H1 (cell line): ENCODE data around the gene CTCF. TPM values are rescaled to one million over a fixed set of nuclear protein-coding genes. Genes with fewer than 3 reads are reported as not detected.

Source experiments
- CTCF ChIA-PET: fragments of 300-600 bp; sonication (Branson Sonifier 250); formaldehyde crosslinking; loops from one replicate; lab custom pipeline; 2021; ENCODE audit not compliant: partially characterized antibody; lab: Charles Lee
- POLR2A ChIA-PET: fragments of 300-600 bp; sonication (Branson Sonifier 250); formaldehyde crosslinking; loops from one replicate; lab custom pipeline; 2021; ENCODE audit warnings: inconsistent platforms; ENCODE audit not compliant: partially characterized antibody; lab: Charles Lee
- DNase-seq, 2 experiments: peaks; one replicate each; pipeline versions ENCODE4 v3.0.0 to v3.0.0-alpha.2; 2010 to 2022; ENCODE audit warnings: low spot score in 2 of 2, low read depth in 1 of 2, mixed read lengths in 1 of 2
- FAIRE-seq: peaks from 2 replicates; lab custom pipeline; 2011; peaks lifted over from hg19 to GRCh38; lab: Jason Lieb, UNC
- H2AFZ ChIP-seq: 2 replicates; pipeline ENCODE4 v1.8.1; 2012; ENCODE audit warnings: low read length, inconsistent platforms
- H2AK5ac ChIP-seq: 2 replicates; pipeline ENCODE4 v1.6.1; 2013; ENCODE audit warnings: low read depth, low read length
- H2BK120ac ChIP-seq: replicated peaks from 2 replicates; pipeline ENCODE3; 2013; ENCODE audit warnings: low read depth, low read length, inconsistent platforms
- H2BK12ac ChIP-seq: 2 replicates; pipeline ENCODE4 v1.6.1; 2013; ENCODE audit warnings: low read depth, low read length
- H2BK15ac ChIP-seq: 2 replicates; pipeline ENCODE4 v1.6.1; 2013; ENCODE audit warnings: low read length
- H2BK20ac ChIP-seq: 2 replicates; pipeline ENCODE4 v1.6.1; 2013; ENCODE audit warnings: low read length
- H2BK5ac ChIP-seq: 2 replicates; pipeline ENCODE4 v1.6.1; 2013; ENCODE audit warnings: low read depth, low read length
- H3K14ac ChIP-seq: 2 replicates; pipeline ENCODE4 v1.6.1; 2013; ENCODE audit warnings: inconsistent platforms; ENCODE audit not compliant: insufficient read length
- H3K18ac ChIP-seq: 2 replicates; pipeline ENCODE4 v1.6.1; 2013; ENCODE audit warnings: low read length; ENCODE audit errors: extremely low read depth
- H3K23ac ChIP-seq: 2 replicates; pipeline ENCODE4 v1.6.1; 2013; ENCODE audit warnings: inconsistent platforms; ENCODE audit not compliant: insufficient read length
- H3K23me2 ChIP-seq: 2 replicates; pipeline ENCODE4 v1.6.1; 2013; ENCODE audit warnings: low read depth, low read length
- H3K27ac ChIP-seq: 2 replicates; pipeline ENCODE4 v1.6.1; 2011; ENCODE audit warnings: low read depth, low read length, inconsistent platforms
- H3K27me3 ChIP-seq, 4 experiments: replicated peaks in 1 of 4; 1 replicate in 1 of 4; 2 replicates in 3 of 4; pipeline versions ENCODE4 v1.6.1 to v1.8.1; 2011 to 2013; ENCODE audit warnings: low read length in 3 of 4, mild to moderate bottlenecking in 3 of 4, inconsistent platforms in 2 of 4, mixed read lengths in 2 of 4, moderate library complexity in 1 of 4; ENCODE audit not compliant: control insufficient read depth in 3 of 4, insufficient read depth in 3 of 4; ENCODE audit errors: extremely low read depth in 1 of 4
- H3K36me3 ChIP-seq, 4 experiments: 2 replicates each; pipeline versions ENCODE4 v1.6.1 to v1.8.1; 2011 to 2013; ENCODE audit warnings: mild to moderate bottlenecking in 4 of 4, low read length in 3 of 4, moderate library complexity in 2 of 4, control low read depth in 1 of 4, inconsistent platforms in 1 of 4; ENCODE audit not compliant: insufficient read depth in 4 of 4, control insufficient read depth in 2 of 4
- H3K4ac ChIP-seq: replicated peaks from 2 replicates; pipeline ENCODE3; 2013; ENCODE audit warnings: low read length, low read depth, mixed read lengths, inconsistent platforms; ENCODE audit not compliant: insufficient read length
- H3K4me1 ChIP-seq, 4 experiments: replicated peaks in 1 of 4; 1 replicate in 1 of 4; 2 replicates in 3 of 4; pipeline versions ENCODE4 v1.6.1 to v1.8.1; 2011 to 2013; ENCODE audit warnings: low read length in 3 of 4, inconsistent platforms in 2 of 4, mixed read lengths in 1 of 4; ENCODE audit not compliant: insufficient read depth in 4 of 4, control insufficient read depth in 3 of 4
- H3K4me2 ChIP-seq, 2 experiments: 2 replicates each; pipeline versions ENCODE4 v1.6.1 to v1.8.1; 2011 to 2013; ENCODE audit warnings: low read depth in 2 of 2, low read length in 2 of 2, control low read depth in 1 of 2, inconsistent platforms in 1 of 2, mild to moderate bottlenecking in 1 of 2; ENCODE audit not compliant: insufficient read depth in 1 of 2
- H3K4me3 ChIP-seq, 4 experiments: fragments of 200-600, 300-600 bp in 1 of 4; sonication (generic), shearing (Covaris generic), sonication (Bioruptor Twin) in 1 of 4; 2 replicates each; pipeline versions ENCODE4 v1.5.1 to v1.8.1; 2011 to 2016; ENCODE audit warnings: low read length in 4 of 4, low read depth in 3 of 4, control low read depth in 2 of 4, inconsistent platforms in 2 of 4, mild to moderate bottlenecking in 2 of 4, mixed read lengths in 1 of 4, moderate library complexity in 1 of 4; ENCODE audit not compliant: insufficient read depth in 2 of 4; ENCODE audit errors: extremely low read depth in 1 of 4
- H3K56ac ChIP-seq: replicated peaks from 2 replicates; pipeline ENCODE3; 2013; ENCODE audit warnings: low read depth, mild to moderate bottlenecking, mixed read lengths, low read length, inconsistent platforms; ENCODE audit not compliant: insufficient read length
- H3K79me1 ChIP-seq: 2 replicates; pipeline ENCODE4 v1.6.1; 2013; ENCODE audit warnings: low read depth, low read length, control low read depth
- H3K79me2 ChIP-seq, 2 experiments: 2 replicates each; pipeline versions ENCODE4 v1.6.1 to v1.8.1; 2012 to 2013; ENCODE audit warnings: low read length in 2 of 2, mild to moderate bottlenecking in 2 of 2, inconsistent platforms in 1 of 2; ENCODE audit not compliant: insufficient read depth in 2 of 2, control insufficient read depth in 1 of 2
- H3K9ac ChIP-seq, 4 experiments: replicated peaks in 1 of 4; 1 replicate in 1 of 4; 2 replicates in 3 of 4; pipeline versions ENCODE4 v1.6.1 to v1.8.1; 2011 to 2013; ENCODE audit warnings: low read depth in 3 of 4, low read length in 3 of 4, control low read depth in 2 of 4, mild to moderate bottlenecking in 2 of 4, moderate library complexity in 2 of 4, inconsistent platforms in 1 of 4; ENCODE audit errors: extremely low read depth in 1 of 4
- H3K9me3 ChIP-seq, 2 experiments: 2 replicates each; pipeline versions ENCODE4 v1.6.1 to v1.8.1; 2012 to 2013; ENCODE audit warnings: mild to moderate bottlenecking in 2 of 2, moderate library complexity in 2 of 2, control low read depth in 1 of 2, inconsistent platforms in 1 of 2, low read depth in 1 of 2, low read length in 1 of 2, mixed read lengths in 1 of 2; ENCODE audit not compliant: insufficient read depth in 2 of 2
- H4K20me1 ChIP-seq, 2 experiments: replicated peaks in 1 of 2; 2 replicates each; pipeline versions ENCODE3 to v1.8.1; 2011 to 2013; ENCODE audit warnings: inconsistent platforms in 2 of 2, low read length in 2 of 2, mild to moderate bottlenecking in 1 of 2; ENCODE audit not compliant: insufficient read depth in 2 of 2, control insufficient read depth in 1 of 2
- H4K5ac ChIP-seq: 2 replicates; pipeline ENCODE4 v1.6.1; 2013; ENCODE audit warnings: low read length, low read depth, mixed read lengths, inconsistent platforms; ENCODE audit not compliant: insufficient read length
- H4K8ac ChIP-seq: 2 replicates; pipeline ENCODE4 v1.8.0; 2013; ENCODE audit warnings: mild to moderate bottlenecking, moderate library complexity, low read length, inconsistent platforms; ENCODE audit not compliant: insufficient read depth; ENCODE audit errors: extremely low read depth
- H4K91ac ChIP-seq: replicated peaks from 2 replicates; pipeline ENCODE3; 2013; ENCODE audit warnings: low read length, mixed read lengths, inconsistent platforms; ENCODE audit not compliant: insufficient read length
- BCL11A ChIP-seq, 2 experiments: IDR thresholded peaks; one replicate each; pipeline ENCODE4 v1.6.1; 2011; ENCODE audit warnings: low read depth in 2 of 2, low read length in 2 of 2, mild to moderate bottlenecking in 2 of 2
- CBX5 ChIP-seq: fragments of 300-800, 300-1000 bp; sonication (generic); IDR thresholded peaks from 2 replicates; pipeline ENCODE4 v1.7.1; 2016; ENCODE audit warnings: antibody characterized with exemption, low read length, low read depth
- CHD1 ChIP-seq: IDR thresholded peaks from 2 replicates; pipeline ENCODE4 v1.6.1; 2012; ENCODE audit warnings: low read depth, low read length, improper control_type of control experiment
- CHD2 ChIP-seq: IDR thresholded peaks from 2 replicates; pipeline ENCODE4 v1.6.1; 2012; ENCODE audit warnings: low read length, improper control_type of control experiment
- CTBP2 ChIP-seq: IDR thresholded peaks from 2 replicates; pipeline ENCODE4 v1.7.0; 2011; ENCODE audit warnings: borderline replicate concordance, mild to moderate bottlenecking, moderate library complexity, mixed read lengths, low read length; ENCODE audit not compliant: insufficient read depth, insufficient read length
- CTCF ChIP-seq, 3 experiments: IDR thresholded peaks; 1 replicate in 2 of 3; 2 replicates in 1 of 3; pipeline versions ENCODE4 v1.5.1 to v1.6.1; 2011; ENCODE audit warnings: low read length in 3 of 3, mild to moderate bottlenecking in 3 of 3, inconsistent platforms in 2 of 3, low read depth in 1 of 3, moderate library complexity in 1 of 3; ENCODE audit not compliant: insufficient read depth in 1 of 3; ENCODE audit errors: control extremely low read depth in 1 of 3
- KDM5A ChIP-seq: fragments of 200-600 bp; IDR thresholded peaks from 2 replicates; pipeline ENCODE4 v1.7.1; 2012; ENCODE audit warnings: mild to moderate bottlenecking, low read length, inconsistent platforms, mixed read lengths
- MAFK ChIP-seq: IDR thresholded peaks from 2 replicates; pipeline ENCODE4 v1.6.1; 2012; ENCODE audit warnings: low read depth, mild to moderate bottlenecking, improper control_type of control experiment, low read length
- RBBP5 ChIP-seq: IDR thresholded peaks from 2 replicates; pipeline ENCODE4 v1.7.1; 2012; ENCODE audit warnings: low read depth, mild to moderate bottlenecking, inconsistent platforms, low read length, moderate library complexity, borderline replicate concordance
- RXRA ChIP-seq: IDR thresholded peaks from 2 replicates; pipeline ENCODE4 v1.6.1; 2011; ENCODE audit warnings: low read depth, mild to moderate bottlenecking, low read length, moderate library complexity; ENCODE audit not compliant: insufficient read depth
- SP4 ChIP-seq: IDR thresholded peaks from 2 replicates; pipeline ENCODE4 v1.6.1; 2012; ENCODE audit warnings: low read length, inconsistent platforms
- TBP ChIP-seq: IDR thresholded peaks from 2 replicates; pipeline ENCODE4 v1.6.1; 2011; ENCODE audit warnings: low read depth, low read length, improper control_type of control experiment
- WGBS, 2 experiments: shearing (Covaris generic) in 1 of 2; methylation state at CpG; one replicate each; pipeline versions ENCODE4 v1.1.6 to v1.1.7; 2013 to 2015; ENCODE audit warnings: low lambda C conversion rate in 2 of 2, mixed read lengths in 2 of 2, inconsistent platforms in 1 of 2, low coverage in 1 of 2, missing lambda C conversion rate in 1 of 2; ENCODE audit not compliant: insufficient replicate concordance in 2 of 2, insufficient coverage in 1 of 2, insufficient read length in 1 of 2; ENCODE audit errors: extremely low coverage in 1 of 2, missing lambda C conversion rate in 1 of 2; 5-methylcytosine and 5-hydroxymethylcytosine counted together
- polyA plus RNA-seq, 7 experiments: library from polyadenylated mRNA; depleted of rRNA in 3 of 7; stranded (reverse) in 5 of 7; unstranded in 2 of 7; fragments of >200 nt in 5 of 7; fragments of 200-250 nt in 2 of 7; gene quantifications; 1 replicate in 5 of 7; 2 replicates in 1 of 7; 4 replicates in 1 of 7; pipeline versions ENCODE4 v1.2.1 to v1.2.3, GENCODE V29; 2011 to 2013; ENCODE audit warnings: missing spikeins in 2 of 7, mixed read lengths in 2 of 7
- total RNA-seq: library from RNA; stranded (reverse); fragmentation: NEBNext Ultra II Directional; extraction: Animal tissue kit (Norgen Biotek cat#: 25700); gene quantifications from 2 replicates; pipeline ENCODE4 v1.2.1, GENCODE V29; 2021

The CTCF gene
- total and polyA plus RNA-seq, 2 of the 8 experiments (the other 6 are each of a cell fraction or from before 2014, with no cell fraction given) = 32.4 to 66.0 TPM

GRCh38 chr16:67535201-67535600 lies 27.1 kb upstream of the CTCF start:
- Histone ChIP-seq H3K14ac (no peak overlapping the region), H2BK120ac (no peak overlapping the region), H3K4me1 (peaks cover 0 to 11% (median 6%) of the 10 kb centered on the region in 4 experiments; a peak in 5 of 7 replicates), H2BK12ac (no peak overlapping the region), H3K36me3 (no peaks in the 10 kb centered on the region), H2BK5ac (no peak overlapping the region), H3K27me3 (peaks cover 61 to 99% (median 93%) of the 10 kb centered on the region in 4 experiments), H2AFZ (no peak overlapping the region), H3K27ac (no peak overlapping the region), H4K91ac (no peak overlapping the region), H3K18ac (no peak overlapping the region), H3K4ac (no peak overlapping the region), H3K56ac (no peak overlapping the region), H3K79me1 (no peaks in the 10 kb centered on the region), H4K5ac (no peak overlapping the region), H3K4me3 (no peak overlapping the region), H2AK5ac (0 out of 2 replicates have a peak overlapping the region, but pooled peaks have one; percentile 15), H3K23ac (no peak overlapping the region), H2BK15ac (no peak overlapping the region; the same call in 1 of the 2 replicates), H2BK20ac (no peak overlapping the region), H3K79me2 (no peaks in the 10 kb centered on the region), H4K20me1 (peaks cover 13 to 39% of the 10 kb centered on the region in 2 experiments), H4K8ac (no peak overlapping the region), H3K23me2 (peaks cover 17% of the 10 kb centered on the region; the same call in 1 of the 2 replicates), H3K9ac (no peak overlapping the region), H3K4me2 (no peak overlapping the region), H3K9me3 (no peaks in the 10 kb centered on the region)
- POLR2A ChIA-PET = interaction anchor here (0.6 kb wide), 1 partner anchor 14 kb away, joined by 3 read pairs; no protein-coding TSS in a partner anchor
- no peak for DNase-seq
- CTCF ChIA-PET = interaction anchor here (1.0 to 4.1 kb wide), 6 partner anchors 9 to 137 kb away, joined by 3 to 80 read pairs (median 14); no protein-coding TSS in a partner anchor
- FAIRE-seq = no peak
- TF ChIP-seq CHD1 (no peak), KDM5A (no peak), TBP (no peak), CHD2 (no peak), MAFK (no peak), CTCF (IDR thresholded peaks at IDR 0.05; ENCODE audit: control extremely low read depth in 1 of 3, insufficient read depth in 1 of 3, low read depth in 1 of 3, low read length in 3 of 3) (no peak), CBX5 (no peak), RXRA (no peak), CTBP2 (no peak), BCL11A (IDR thresholded peaks at IDR 0.05; ENCODE audit: low read depth in 2 of 2, low read length in 2 of 2) (no peak), SP4 (no peak), RBBP5 (no peak)
- 87% methylated on average over 2 of the region's 2 CpGs; no CpG with 5 or more reads in 1 of the 2 experiments for WGBS, 2 experiments
